Stimulated activated CD4-positive, alpha-beta T cell treated with anti-CD3 and anti-CD28 coated beads, Interleukin-2, amount 100 ng/mL, for 48 hours (primary cell): Measurements from ENCODE around the gene UQCC5.

Source experiments
- DNase-seq, 2 donors: peaks; one replicate each; pipeline ENCODE4 v3.0.0-alpha.2; 2020

Gene UQCC5

DNA sequence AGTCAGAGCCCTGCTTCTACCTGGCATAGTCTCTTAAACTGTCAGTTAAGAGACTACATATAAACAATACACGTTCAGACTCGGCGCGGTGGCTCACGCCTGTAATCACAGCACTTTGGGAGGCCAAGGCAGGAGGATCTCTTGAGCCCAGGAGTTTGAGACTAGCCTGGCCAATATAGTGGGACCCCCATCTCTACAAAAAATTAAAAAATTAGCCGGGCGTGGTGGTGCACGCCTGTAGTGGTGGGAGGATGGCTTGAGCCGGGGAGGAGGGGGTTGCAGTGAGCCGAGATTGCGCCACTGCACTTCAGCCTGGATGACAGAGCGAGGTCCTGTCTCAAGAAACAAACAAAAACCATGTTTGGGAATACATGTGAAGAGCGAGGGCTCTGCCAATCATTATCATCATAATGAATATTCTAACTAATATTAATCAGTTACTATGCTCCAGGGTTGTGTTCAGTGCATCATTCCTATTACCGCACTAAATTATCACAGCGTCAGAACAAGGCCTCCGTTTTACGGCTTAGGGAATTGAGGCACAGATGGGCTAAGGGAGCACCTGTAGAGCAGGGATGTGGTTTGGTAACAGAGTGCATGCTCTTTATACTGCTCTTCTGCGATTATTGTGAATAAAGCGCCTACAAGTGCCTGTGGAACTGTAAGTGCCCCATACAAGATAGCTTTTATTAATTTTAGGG, 844 bp upstream of the UQCC5 start:
- DNase-seq, result no peak

DNA sequence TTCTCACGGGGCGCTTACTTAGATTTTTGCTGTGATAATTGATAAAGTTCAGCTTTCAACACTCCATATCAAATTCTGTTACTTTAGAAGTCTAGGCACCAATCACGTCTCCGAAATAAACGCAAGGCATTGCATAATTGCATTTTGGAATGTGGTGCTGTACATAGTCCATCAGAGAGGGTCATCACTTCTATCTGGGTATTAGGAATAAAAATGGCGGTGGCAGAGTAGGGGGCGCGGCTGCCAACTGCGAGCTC, 365 bp upstream of the UQCC5 start:
- DNase-seq, result no peak

- no peak for DNase-seq
These were observed 788 bp downstream of the UQCC5 start for GRCh38 chr3:52537165-52537620.

DNA sequence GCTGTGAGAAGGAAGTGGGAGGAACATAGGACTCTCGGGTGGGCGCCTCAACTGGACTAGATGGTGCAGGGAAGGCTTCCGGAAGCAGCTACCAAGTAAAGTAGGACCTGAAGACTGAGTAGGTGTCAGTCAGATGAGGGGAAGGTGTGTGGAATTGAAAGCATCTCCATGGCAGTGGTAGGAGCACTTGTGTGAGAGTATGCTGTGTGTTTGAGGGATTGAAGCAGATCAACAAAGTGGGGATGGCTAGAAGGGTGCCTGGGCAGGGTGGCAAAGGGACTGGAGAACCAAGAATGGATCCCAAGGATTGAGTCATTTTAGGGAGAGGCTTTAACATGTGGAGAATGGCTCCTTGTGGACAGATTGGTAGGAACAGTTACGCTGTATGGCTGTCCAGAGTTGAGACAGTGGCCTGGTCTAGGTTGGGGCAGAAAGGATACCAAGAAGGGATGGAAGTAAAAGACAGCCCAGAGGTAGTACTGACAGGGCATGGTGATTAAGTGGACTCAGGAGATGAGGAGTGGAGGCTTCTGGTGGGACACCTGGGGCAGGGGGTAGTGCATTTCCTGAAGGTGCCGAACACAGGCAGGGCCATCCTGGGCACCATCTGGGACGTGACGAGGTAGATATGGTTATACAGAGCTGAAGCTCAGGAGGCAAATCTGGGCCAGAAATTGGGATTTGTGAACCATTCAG, 1.5 kb downstream of the UQCC5 start:
- DNase-seq, result no peak

DNA sequence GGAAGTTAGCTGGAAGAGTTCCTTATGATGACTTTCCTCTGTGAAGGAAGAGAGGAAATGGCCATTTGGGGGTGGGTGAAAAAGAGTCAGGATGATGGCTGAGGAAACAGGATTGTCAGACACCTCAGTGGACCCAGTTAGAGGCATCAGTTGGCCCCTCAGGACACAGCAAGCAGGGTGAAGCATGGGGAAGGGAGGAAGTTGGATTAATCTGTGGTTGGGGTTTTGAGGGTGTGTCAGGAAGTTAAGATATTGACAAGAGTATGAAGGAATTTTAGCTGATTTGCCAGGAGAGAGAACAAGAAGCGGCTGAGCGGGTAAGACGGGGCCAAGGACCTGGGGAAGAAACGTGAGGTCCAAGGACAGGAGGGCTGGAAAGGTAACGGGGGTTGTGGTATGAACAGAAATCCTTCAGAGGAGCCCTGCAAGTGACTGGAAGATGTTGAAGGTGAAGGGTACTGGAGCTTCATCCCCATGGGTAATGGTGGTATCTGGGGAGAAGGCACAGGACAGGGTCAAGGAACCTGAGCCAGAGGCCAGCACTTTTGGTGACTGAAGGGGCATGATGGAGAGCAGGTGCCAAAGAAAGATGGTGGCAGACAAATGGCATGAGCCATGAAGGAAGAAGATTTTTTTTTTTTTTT, 2.7 kb downstream of the UQCC5 start:
- DNase-seq, result no peak

- no peak for DNase-seq
These were observed 4.6 kb downstream of the UQCC5 start for GRCh38 chr3:52541050-52541449.

- DNase-seq, result no peak
These were observed 8.5 kb downstream of the UQCC5 start for GRCh38 chr3:52544937-52545336.

DNA sequence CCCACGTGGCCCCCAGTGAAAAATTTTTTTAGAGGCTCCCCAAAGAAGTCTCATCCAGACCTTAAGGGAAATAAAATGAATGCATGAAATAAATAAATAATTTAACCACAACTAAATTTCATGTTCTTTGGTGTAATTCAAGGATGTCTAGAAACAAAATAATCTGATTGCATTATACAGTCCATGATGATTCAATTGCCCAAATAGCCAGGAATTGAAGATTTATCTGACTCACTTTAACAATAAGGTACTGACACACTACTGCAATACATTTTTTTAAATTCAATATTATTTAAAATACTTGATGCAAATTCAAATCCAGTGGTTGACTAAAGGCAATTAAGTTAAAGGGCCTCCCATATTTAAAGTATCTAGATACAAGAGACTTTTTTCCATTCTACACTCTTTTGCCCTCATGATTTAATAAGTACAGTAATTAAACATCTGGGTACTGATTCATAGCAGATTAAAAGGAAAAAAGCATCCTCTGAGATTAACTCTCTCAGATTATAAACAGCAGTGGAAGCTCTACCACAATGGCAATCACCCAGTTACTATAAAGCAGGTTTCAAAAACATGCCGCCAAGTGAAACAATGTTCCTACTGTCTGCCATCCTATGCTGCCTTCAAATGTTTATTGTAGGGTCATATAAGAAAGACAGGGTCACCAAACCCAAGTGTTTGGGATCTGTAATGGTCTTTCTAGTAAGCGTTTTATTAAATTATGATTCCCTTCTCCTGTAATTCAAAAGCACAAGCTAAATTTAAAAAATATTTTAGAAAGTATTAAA, 9.9 kb downstream of the UQCC5 start:
- no peak for DNase-seq

DNA sequence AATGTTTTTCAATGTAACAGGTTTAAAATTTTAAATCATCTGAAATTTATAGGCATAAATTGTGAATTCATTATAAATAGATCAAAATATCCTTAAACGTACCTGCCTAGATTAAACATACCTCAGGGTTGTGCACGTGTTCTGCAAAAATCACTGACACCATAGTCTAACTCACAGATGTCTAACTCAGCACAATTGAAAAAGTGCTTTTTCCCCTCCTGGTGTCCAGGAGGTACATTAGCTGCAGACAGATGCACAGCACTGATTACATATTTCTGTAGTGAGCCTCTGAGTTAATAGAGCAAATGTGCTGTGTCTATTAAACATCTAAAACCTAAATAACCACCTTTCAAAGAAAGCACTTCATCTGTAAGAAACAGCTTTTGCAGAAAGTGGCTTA, 10.7 kb downstream of the UQCC5 start:
- no peak for DNase-seq

GRCh38 chr3:52551118-52551517, 14.7 kb downstream of the UQCC5 start:
- DNase-seq, result no peak

DNA sequence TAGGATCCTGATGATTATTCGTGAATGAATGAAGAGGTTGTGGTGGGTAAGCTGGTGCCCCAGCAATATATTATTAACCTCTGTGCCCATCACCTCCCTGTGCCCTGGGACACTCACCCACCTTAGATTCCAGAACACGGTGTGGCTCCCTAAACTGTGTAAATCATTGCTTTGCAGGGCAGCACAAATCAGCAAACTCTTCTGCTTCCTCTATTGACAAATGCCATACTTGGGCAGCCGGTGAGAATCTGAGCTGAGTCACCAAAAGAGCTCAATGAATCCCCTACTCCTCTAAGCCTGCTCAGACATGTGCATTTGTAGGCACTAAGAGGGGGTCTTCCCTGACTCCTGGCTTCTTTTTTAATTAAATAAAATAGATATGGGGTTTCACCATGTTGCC, 15.7 kb downstream of the UQCC5 start:
- DNase-seq, result no peak

DNA sequence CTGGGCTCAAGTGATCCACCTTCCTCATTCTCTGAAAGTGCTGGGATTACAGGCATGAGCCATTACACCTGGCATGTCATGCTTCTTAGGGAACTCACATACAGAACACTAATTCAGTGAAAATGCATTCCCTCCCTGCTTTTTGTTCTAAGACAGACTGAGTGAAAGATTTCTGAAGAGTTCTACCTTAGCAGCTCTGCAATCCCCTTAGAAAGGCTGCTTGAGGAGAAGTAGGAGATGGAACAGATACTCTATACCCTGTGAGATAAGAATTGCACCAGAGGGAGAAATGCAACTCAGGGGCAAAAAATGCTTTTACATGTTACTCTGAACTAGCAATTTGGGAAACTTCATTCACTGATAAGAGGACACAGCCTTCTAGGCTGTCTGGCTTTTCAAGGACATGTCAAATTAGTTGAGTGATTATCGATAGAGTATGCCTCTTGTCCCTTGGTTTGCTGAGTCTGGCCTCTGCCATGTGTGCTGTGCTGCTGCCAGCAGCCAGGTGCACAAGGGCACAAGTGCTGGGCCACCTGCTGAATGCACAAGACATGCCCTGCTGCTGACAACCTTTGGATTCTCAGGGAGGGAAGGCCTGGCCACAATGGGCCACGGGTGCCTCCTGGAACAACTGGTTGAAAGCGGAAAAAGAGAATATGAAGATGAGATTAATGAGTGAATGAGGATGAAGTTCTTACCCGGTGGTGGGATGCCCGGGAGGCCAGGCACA, 17.8 kb downstream of the UQCC5 start:
- DNase-seq, result no peak

DNA sequence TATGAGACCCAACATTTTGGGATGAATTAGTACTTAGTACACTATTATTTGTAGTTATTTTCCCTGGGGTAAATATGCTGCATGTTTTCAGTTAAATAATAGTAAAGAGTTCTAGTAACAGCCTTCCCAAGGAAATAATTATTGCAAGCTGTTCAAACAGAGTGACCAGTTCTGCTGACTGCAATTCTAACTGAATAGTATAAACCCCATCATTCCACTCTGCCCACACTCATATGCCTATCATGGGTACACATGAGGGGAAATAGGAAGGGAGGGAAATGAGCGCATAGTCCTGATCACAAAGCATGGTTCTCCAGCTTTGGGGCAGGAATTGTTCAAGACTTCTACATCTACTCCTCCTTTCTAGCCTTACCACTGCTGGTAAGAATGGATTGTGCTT, 18.7 kb downstream of the UQCC5 start:
- DNase-seq, result no peak

DNA sequence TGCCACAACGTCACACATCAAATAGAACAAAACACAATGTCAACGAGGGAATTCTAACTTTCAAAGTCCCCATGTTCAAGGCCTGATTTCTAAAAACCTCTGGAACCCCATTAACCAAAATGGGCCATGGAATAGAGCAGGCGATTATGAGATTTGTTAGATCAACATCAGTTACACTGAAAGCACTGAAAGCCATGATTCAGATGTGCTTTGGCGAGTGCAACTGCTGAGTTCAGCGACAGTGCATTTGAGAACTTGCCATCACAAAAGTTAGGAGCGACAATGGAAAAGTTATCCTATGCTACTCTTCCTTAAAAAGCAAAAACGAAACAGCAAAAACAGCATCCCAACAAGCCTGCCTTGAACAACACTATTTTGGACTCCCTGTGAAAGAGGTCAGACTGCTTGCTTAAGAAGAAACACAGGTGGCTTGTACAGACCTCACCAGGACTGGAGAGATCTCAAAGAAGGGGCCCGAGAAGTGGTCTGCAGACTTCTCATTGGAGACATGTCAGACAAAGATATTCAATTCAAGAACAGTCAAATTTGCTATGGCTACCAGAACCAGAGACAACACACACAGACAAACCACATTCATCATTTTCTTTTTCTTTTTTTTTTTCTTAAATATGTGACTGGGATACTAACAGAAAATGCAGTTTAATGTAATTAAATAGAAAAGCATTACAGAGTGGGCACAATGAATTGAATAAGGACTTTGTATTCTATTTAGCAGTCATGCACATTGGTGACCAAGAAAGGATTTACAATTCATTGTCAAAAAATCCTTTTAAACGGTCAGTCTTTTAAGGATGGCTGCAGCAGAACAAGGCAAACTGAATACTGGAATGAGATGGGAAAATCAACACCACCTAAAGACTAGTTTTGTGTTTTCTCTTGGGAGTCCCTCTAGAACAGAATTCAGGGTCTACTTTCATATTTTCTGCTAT, 20.9 kb downstream of the UQCC5 start:
- DNase-seq, result no peak

DNA sequence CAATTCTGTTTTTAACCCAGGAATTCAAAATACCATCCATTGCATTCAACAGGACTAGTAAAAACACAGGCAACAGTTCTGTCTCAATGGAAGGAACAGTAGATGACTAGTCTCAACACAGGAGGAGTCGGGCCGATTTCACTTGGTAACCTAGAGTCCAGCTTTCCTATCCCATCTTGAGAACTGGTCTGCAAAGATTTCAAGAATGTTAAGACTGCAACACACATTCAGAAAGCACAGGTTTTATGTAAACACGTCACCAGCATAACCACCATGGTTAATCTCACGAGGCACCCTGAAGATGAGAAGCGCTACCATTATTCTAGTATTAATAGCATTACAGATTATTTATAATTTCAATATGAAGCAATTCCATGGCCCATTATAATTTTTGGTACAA, 22.0 kb downstream of the UQCC5 start:
- no peak for DNase-seq

DNA sequence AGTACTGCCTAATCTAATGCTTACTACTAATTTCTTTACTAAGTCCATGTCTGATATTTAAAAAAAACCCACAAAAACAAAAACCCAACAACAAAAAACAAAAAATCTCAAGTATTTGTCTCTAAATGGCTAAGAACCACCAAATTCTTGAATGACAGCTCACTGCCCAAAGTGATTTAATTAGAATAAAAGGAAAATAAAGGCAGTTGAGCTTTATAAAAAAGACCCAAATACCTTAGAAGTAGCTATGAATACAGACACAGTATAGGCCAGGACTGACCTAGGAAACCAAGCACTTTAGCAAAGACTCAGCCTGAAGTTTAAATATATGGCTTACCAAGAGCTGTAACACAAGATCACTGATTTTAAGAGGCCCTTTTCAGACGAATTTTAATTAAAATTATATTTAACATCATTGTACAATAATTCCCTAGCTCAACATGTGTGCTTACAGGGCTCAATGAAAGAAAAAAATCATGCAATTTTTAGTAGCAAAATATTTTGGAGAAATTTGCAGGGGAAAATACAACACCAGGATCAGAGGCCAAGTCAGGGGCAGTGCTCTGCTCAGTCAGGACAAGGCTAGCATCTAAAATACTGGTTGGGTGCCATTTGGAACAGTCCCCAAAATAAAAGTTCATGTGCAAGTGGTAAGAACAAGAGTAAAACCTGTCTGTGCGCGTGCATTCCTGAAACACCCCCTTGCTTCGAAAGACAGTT, 24.8 kb downstream of the UQCC5 start:
- no peak for DNase-seq

DNA sequence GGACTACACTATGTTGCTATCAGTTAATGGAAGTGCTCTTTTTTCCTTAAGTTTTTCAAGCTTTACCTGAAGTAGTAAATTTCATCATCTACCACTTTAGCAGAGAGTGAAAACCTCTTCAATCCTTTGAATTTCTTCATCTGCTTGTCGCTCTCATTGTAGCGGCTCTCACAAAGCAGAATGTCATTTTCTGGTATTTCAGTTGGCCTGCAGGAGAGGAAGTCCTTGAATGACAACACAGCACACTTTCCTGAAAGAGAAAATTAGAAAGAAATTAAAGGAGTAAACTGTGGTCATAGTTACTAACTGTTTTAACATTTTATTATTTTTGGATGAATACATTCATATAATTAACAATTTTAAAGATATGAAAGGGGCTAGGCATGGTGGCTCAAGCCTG, 27.6 kb downstream of the UQCC5 start:
- no peak for DNase-seq

GRCh38 chr3:52568069-52568468, 31.7 kb downstream of the UQCC5 start:
- DNase-seq, result no peak

GRCh38 chr3:52570076-52570475, 33.7 kb downstream of the UQCC5 start:
- DNase-seq, result no peak

DNA sequence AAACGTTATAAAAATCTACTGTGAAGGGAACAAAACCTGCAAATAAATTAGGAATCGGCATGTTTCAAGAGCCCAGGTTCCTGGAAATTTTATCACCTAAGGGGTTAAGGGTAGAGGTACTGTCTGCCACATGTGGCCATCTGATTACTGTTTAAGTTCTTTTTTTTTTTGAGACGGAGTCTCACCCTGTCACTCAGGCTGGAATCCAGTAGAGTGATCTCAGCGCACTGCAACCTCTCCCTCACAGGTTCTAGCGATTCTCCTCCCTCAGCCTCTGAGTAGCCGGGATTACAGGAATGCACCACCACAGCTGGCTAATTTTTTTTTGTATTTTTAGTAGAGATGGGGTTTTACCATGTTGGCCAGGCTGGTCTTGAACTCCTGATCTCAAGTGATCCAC, 35.8 kb downstream of the UQCC5 start:
- no peak for DNase-seq
